Measurements from ENCODE around the gene IL10.

DNA sequence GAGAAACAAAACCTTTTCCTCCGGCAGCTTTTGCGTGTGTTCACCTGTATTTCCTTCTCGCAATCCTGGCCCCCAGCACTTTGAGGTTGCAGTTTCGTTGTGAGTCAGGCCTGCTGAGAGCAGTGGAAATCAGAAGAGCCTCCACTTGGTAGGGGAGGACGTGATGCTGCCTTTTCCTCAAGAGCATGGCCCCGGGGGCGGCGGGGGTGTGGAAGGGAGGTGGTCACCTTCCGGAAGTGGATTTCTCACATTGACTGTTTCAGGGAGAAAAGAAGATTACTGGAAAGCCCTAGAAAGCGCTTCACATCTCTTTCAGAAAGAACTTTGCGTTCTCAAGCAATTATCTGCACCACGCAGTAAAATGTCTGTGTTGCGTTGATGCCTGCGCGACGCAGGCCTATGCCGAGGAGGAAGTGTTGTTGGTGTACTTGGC is 12.2 kb upstream of the IL10 start:
- TF ChIP-seq POLR2AphosphoS5 (IDR thresholded peaks at IDR 0.05) (no peak), POLR2A (IDR thresholded peaks at IDR 0.05) (no peak)
- TF ChIP-seq, protein P1, sequence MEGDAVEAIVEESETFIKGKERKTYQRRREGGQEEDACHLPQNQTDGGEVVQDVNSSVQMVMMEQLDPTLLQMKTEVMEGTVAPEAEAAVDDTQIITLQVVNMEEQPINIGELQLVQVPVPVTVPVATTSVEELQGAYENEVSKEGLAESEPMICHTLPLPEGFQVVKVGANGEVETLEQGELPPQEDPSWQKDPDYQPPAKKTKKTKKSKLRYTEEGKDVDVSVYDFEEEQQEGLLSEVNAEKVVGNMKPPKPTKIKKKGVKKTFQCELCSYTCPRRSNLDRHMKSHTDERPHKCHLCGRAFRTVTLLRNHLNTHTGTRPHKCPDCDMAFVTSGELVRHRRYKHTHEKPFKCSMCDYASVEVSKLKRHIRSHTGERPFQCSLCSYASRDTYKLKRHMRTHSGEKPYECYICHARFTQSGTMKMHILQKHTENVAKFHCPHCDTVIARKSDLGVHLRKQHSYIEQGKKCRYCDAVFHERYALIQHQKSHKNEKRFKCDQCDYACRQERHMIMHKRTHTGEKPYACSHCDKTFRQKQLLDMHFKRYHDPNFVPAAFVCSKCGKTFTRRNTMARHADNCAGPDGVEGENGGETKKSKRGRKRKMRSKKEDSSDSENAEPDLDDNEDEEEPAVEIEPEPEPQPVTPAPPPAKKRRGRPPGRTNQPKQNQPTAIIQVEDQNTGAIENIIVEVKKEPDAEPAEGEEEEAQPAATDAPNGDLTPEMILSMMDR (IDR thresholded peaks at IDR 0.05), result no peak

Data from sigmoid colon (tissue), 4 donors.